A549 treated with Mapracorat at 1 μM for 4 hours (cell line): Measurements from ENCODE around the gene TEX35. TPM values are rescaled to one million over a fixed set of nuclear protein-coding genes. Genes with fewer than 3 reads are reported as not detected.

Experiments
- total RNA-seq: library from RNA; stranded (reverse); fragments of 200-300 nt; extraction: Qiagen RNA extraction; gene quantifications from 5 replicates; pipeline ENCODE4 v1.2.3, GENCODE V29; 2022

Gene TEX35
- total RNA-seq = not detected in 5 replicates

GRCh38 chr1:178512566-178513277 lies at the start of gene TEX35:
TSS of gene TEX35 (plus strand) at chr1:178513109. CDS start at chr1:178513189, 80 bp downstream.

GRCh38 chr1:178496410-178497135 lies 16.3 kb upstream of the TEX35 start, which contains the start of gene CLEC20A:
TSS of gene CLEC20A (minus strand) at chr1:178496964. CDS start at chr1:178496939, 25 bp downstream.

Other genes with a start within 250 kb of the TEX35 start
- not detected in 5 replicates for gene CLEC20A, start 16.1 kb upstream of the TEX35 start, total RNA-seq
- gene RALGPS2, start 212.1 kb downstream of the TEX35 start, total RNA-seq = 15.4 to 29.1 TPM (median 26.4 TPM) in 5 replicates